Neural cell (in vitro differentiated cells): ENCODE results near the gene DPH1. TPM values are rescaled to one million over a fixed set of nuclear protein-coding genes. Genes with fewer than 3 reads are reported as not detected.

Experiments used
- H2AFZ ChIP-seq: fragments of 200-600, 300-800 bp; sonication (generic), shearing (Covaris generic); 2 replicates; pipeline ENCODE4 v1.6.0; 2014; ENCODE audit warnings: low read depth, mild to moderate bottlenecking, antibody characterized with exemption, low read length, moderate library complexity
- H3F3A ChIP-seq: fragments of 200-600 bp; shearing (Covaris generic); 2 replicates; pipeline ENCODE4 v1.6.1; 2016; ENCODE audit warnings: mild to moderate bottlenecking, moderate library complexity, mixed read lengths, antibody characterized with exemption, low read length; ENCODE audit not compliant: insufficient read depth, poor library complexity, severe bottlenecking
- H3K27ac ChIP-seq: fragments of 200-600, 300-800 bp; sonication (generic), shearing (Covaris generic); 2 replicates; pipeline ENCODE4 v1.5.1; 2014; ENCODE audit warnings: mild to moderate bottlenecking, low read length, moderate library complexity
- H3K27me3 ChIP-seq: fragments of 300-800, 200-600 bp; sonication (generic), shearing (Covaris generic); 2 replicates; pipeline ENCODE4 v1.6.0; 2014; ENCODE audit warnings: mild to moderate bottlenecking, low read depth, low read length, moderate library complexity; ENCODE audit not compliant: insufficient read depth
- H3K36me3 ChIP-seq: fragments of 300-800, 200-600 bp; sonication (generic), shearing (Covaris generic); 2 replicates; pipeline ENCODE4 v1.5.1; 2014; ENCODE audit warnings: mild to moderate bottlenecking, antibody characterized with exemption, low read length, moderate library complexity; ENCODE audit not compliant: insufficient read depth
- H3K4me2 ChIP-seq: fragments of 300-800, 200-600 bp; sonication (generic), shearing (Covaris generic); 2 replicates; pipeline ENCODE4 v1.6.0; 2014; ENCODE audit warnings: mild to moderate bottlenecking, low read length
- H3K4me3 ChIP-seq: fragments of 300-800, 200-600 bp; sonication (generic), shearing (Covaris generic); 2 replicates; pipeline ENCODE4 v1.5.1; 2014; ENCODE audit warnings: mild to moderate bottlenecking, low read length, moderate library complexity
- H3K79me2 ChIP-seq: fragments of 200-600 bp; shearing (Covaris generic); replicated peaks from 2 replicates; pipeline ENCODE4 v1.6.0; 2014; ENCODE audit warnings: mild to moderate bottlenecking, low read length, moderate library complexity; ENCODE audit not compliant: insufficient read depth
- H3K9ac ChIP-seq: fragments of 300-800, 200-600 bp; sonication (generic), shearing (Covaris generic); 2 replicates; pipeline ENCODE4 v1.6.1; 2016; ENCODE audit warnings: mild to moderate bottlenecking, low read length, mixed read lengths
- H3K9me2 ChIP-seq: fragments of 200-600 bp; shearing (Covaris generic); 2 replicates; pipeline ENCODE4 v1.6.1; 2016; ENCODE audit warnings: mild to moderate bottlenecking, low read length, mixed read lengths; ENCODE audit not compliant: insufficient read depth
- H3K9me3 ChIP-seq: fragments of 200-600, 300-800 bp; sonication (generic), shearing (Covaris generic); 2 replicates; pipeline ENCODE4 v1.6.1; 2016; ENCODE audit warnings: mild to moderate bottlenecking, mixed run types, low read length, moderate library complexity, mixed read lengths
- H4K20me1 ChIP-seq: fragments of 200-600 bp; shearing (Covaris generic); 2 replicates; pipeline ENCODE4 v1.6.1; 2016; ENCODE audit warnings: mild to moderate bottlenecking, mixed run types; ENCODE audit not compliant: insufficient read depth
- CTCF ChIP-seq: fragments of 450-650 bp; IDR thresholded peaks from 2 replicates; pipeline ENCODE4 v1.5.1; 2014; ENCODE audit warnings: antibody characterized with exemption, mild to moderate bottlenecking, moderate library complexity; ENCODE audit not compliant: poor library complexity, severe bottlenecking
- EP300 ChIP-seq: fragments of 450-650 bp; conservative IDR thresholded peaks from 2 replicates; pipeline ENCODE4 v1.6.1; 2014; ENCODE audit warnings: antibody characterized with exemption, mild to moderate bottlenecking, moderate library complexity; ENCODE audit not compliant: poor library complexity, severe bottlenecking
- EZH2 ChIP-seq: fragments of 200-600, 300-800 bp; shearing (Covaris generic), sonication (generic); IDR thresholded peaks from 2 replicates; pipeline ENCODE4 v1.6.1; 2014; ENCODE audit warnings: antibody characterized with exemption, low read length, borderline replicate concordance, mild to moderate bottlenecking; ENCODE audit not compliant: insufficient read depth, poor library complexity, severe bottlenecking
- MXI1 ChIP-seq: fragments of 450-650 bp; conservative IDR thresholded peaks from 2 replicates; pipeline ENCODE4 v1.6.1; 2014; ENCODE audit warnings: antibody characterized with exemption, mild to moderate bottlenecking; ENCODE audit not compliant: poor library complexity, severe bottlenecking
- POLR2AphosphoS5 ChIP-seq: IDR thresholded peaks from 2 replicates; pipeline ENCODE4 v1.6.1; 2012
- RAD21 ChIP-seq: fragments of 450-650 bp; conservative IDR thresholded peaks from 2 replicates; pipeline ENCODE4 v1.6.1; 2014; ENCODE audit warnings: antibody characterized with exemption, mild to moderate bottlenecking, moderate library complexity
- REST ChIP-seq: IDR thresholded peaks from 2 replicates; pipeline ENCODE4 v1.6.1; 2012; ENCODE audit warnings: borderline replicate concordance
- SMC3 ChIP-seq: fragments of 450-650 bp; conservative IDR thresholded peaks from 2 replicates; pipeline ENCODE4 v1.6.1; 2014; ENCODE audit warnings: antibody characterized with exemption, mild to moderate bottlenecking, moderate library complexity; ENCODE audit not compliant: poor library complexity
- TAF1 ChIP-seq: IDR thresholded peaks from 2 replicates; pipeline ENCODE4 v1.6.1; 2012; ENCODE audit warnings: low read depth
- polyA plus RNA-seq: library from polyadenylated mRNA; depleted of rRNA; stranded (reverse); fragments of >200 nt; gene quantifications from 2 replicates; pipeline ENCODE4 v1.2.3, GENCODE V29; 2014

The DPH1 gene
- polyA plus RNA-seq, 1 donor from 2014 or later, result 44.8 TPM

GRCh38 chr17:2020721-2021120, 9.2 kb upstream of the DPH1 start:
- Histone ChIP-seq H3K36me3 (no peaks in the 10 kb centered on the region), H3F3A (no peaks in the 10 kb centered on the region), H2AFZ (no peak overlapping the region), H3K27me3 (peaks cover 16% of the 10 kb centered on the region), H3K79me2 (no peaks in the 10 kb centered on the region), H3K4me3 (no peak overlapping the region), H3K9me2 (no peaks in the 10 kb centered on the region), H3K4me2 (no peak overlapping the region), H4K20me1 (no peaks in the 10 kb centered on the region), H3K9me3 (no peaks in the 10 kb centered on the region), H3K9ac (no peak overlapping the region), H3K27ac (no peak overlapping the region)
- no peak for TF ChIP-seq EZH2
- no peak for TF ChIP-seq TAF1
- TF ChIP-seq REST, result no peak
- TF ChIP-seq POLR2AphosphoS5, result no peak
- no peak for TF ChIP-seq RAD21
- TF ChIP-seq CTCF, result no peak
- TF ChIP-seq MXI1, result no peak
- no peak for TF ChIP-seq SMC3

GRCh38 chr17:2022647-2023240, 7.2 kb upstream of the DPH1 start:
- peak overlapping the region; percentile 51 for H3K9ac ChIP-seq
- H3K4me3 ChIP-seq, result peak overlapping the region; percentile 90
- no peaks in the 10 kb centered on the region for H3K36me3 ChIP-seq
- no peaks in the 10 kb centered on the region for H3K9me3 ChIP-seq
- peak overlapping the region; percentile 34 for H3K27ac ChIP-seq
- H3F3A ChIP-seq, result no peaks in the 10 kb centered on the region
- H3K27me3 ChIP-seq, result peaks cover 24% of the 10 kb centered on the region
- no peaks in the 10 kb centered on the region for H4K20me1 ChIP-seq
- no peak overlapping the region for H2AFZ ChIP-seq
- no peaks in the 10 kb centered on the region for H3K9me2 ChIP-seq
- no peak for TF ChIP-seq EZH2
- TF ChIP-seq RAD21, result no peak
- H3K4me2 ChIP-seq, result peak overlapping the region; percentile 2
- no peaks in the 10 kb centered on the region for H3K79me2 ChIP-seq

GRCh38 chr17:2023256-2023655, 6.7 kb upstream of the DPH1 start:
- Histone ChIP-seq H3K4me2 (peak overlapping the region; percentile 2), H3F3A (no peaks in the 10 kb centered on the region), H3K27ac (peak overlapping the region; percentile 34), H3K4me3 (peak overlapping the region; percentile 90), H3K9ac (peak overlapping the region; percentile 51), H3K36me3 (no peaks in the 10 kb centered on the region), H3K9me3 (no peaks in the 10 kb centered on the region), H3K27me3 (peaks cover 24% of the 10 kb centered on the region), H3K9me2 (no peaks in the 10 kb centered on the region), H2AFZ (no peak overlapping the region), H4K20me1 (no peaks in the 10 kb centered on the region), H3K79me2 (no peaks in the 10 kb centered on the region)
- TF ChIP-seq EZH2 (no peak), SMC3 (no peak), REST (no peak), TAF1 (no peak), CTCF (no peak), MXI1 (no peak), POLR2AphosphoS5 (no peak), EP300 (no peak), RAD21 (no peak)
